OCI-M1 (cell line): Measurements from ENCODE around the gene TMEM101.
"Not testable (repeated sequence)": the region's sequence is repeated elsewhere in the genome, so short reads cannot be mapped to it uniquely, and the experiment has no call there.

ENCODE experiments used
- DNase-seq: peaks from one replicate; lab custom pipeline; 2025; lab: John Stamatoyannopoulos, UW

TMEM101 gene

DNA sequence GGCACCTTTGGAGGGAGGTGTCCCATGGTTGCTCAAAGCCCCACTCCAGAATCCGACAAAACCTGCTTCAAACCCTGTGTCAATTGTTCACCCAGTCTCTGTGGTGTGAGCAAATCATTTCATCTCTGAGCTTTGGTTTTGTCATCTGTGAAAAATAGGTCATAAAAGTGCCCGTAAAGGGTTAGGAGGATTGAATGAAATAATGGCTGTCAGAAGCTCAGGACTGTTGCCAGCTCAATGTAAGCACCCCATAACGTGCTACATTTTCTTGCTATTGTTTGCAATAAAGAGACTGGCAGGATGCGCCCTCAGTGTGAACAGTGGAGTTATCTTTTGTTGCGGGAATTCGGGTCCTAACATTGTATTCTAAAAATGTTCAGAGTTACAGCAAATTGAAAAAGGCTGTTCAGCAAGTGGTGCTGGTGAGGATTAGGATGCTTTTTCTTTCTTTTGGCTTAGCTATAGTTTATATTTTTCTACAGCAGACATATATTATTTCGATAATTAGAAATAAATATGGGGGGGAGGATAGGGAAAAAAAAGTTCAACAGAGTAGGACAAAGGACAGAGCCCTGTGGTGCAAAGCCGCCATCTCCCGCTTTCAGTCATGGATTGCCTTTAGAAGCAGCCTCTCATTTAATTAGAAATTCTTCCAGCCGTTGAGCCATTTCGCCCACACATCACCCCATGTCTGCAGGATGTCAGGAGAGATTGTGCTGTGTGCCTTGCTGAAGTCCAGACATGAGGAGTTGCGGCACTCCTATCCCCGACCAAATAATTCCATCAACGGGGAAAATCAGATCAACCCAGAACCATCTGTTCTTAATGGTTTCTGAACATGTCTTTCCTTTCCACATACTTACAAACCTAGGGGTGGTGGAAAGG is 40.1 kb downstream of the TMEM101 start:
- DNase-seq = no peak

- DNase-seq = not testable (repeated sequence)
Measured at GRCh38 chr17:43972444-43973212, 42.1 kb downstream of the TMEM101 start.

DNA sequence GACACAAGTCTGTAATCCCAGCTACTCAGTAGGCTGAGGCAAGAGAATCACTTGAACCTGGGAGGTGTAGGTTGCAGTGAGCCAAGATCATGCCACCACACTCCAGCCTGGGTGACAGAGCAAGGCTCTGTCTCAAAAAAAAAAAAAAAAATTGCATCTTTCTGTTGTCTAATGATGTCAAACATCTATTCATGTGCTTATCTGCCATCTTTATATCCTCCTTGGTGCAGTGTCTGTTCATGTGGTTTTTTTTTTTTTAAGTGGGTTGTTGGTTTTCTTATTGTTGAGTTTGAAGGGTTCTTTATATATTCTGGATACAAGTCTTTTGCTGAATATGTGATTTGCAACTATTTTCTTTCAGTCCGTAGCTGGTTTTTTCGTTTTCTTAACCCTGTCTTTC is 43.3 kb downstream of the TMEM101 start:
- DNase-seq = not testable (repeated sequence)

DNA sequence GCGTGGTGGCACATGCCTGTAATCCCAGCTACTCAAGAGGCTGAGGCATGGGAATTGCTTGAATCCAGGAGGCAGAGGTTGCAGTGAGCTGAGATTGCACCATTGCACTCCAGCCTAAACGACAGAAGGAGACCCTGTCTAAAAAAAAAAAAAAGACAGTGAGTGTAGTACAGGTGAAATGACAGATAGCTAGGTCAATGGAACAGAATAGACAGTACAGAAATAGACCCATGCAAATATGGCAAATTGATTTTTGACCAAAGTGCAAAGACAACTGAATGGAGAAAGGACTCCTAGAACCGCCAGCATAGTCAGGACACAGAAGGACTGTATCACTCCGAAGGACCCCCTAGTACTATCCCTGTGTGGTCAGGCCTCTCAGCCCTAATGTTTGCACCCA is 44.4 kb downstream of the TMEM101 start:
- DNase-seq = no peak

- no peak for DNase-seq
Measured at GRCh38 chr17:43967251-43967875, 47.4 kb downstream of the TMEM101 start.

- no peak for DNase-seq
Measured at GRCh38 chr17:43966276-43966675, 48.5 kb downstream of the TMEM101 start.

GRCh38 chr17:43962479-43962878 is 52.3 kb downstream of the TMEM101 start:
- DNase-seq = no peak

DNA sequence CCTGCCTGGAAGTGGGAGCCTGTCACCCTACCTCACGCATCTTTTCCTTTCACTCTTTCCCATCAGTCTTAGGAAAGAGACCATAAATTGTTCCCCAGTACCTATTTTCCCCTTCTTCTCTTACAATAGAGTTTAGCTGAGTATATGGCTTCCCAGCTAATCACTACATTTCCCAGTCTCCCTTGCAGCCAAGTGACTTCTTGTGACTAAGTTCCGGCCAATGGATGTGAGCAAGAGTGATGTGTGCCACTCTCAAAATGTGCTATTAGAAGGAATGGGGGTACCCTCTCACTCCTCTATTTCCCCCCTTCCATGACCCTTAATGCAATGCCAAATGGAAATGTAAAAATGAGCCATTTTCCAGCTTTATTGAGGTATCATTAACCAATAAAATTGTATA is 52.8 kb downstream of the TMEM101 start:
- no peak for DNase-seq

- not testable (repeated sequence) for DNase-seq
Measured at GRCh38 chr17:43961292-43961691, 53.5 kb downstream of the TMEM101 start.
